ENCODE measurements around the gene RHPN2.

Gene RHPN2

GRCh38 chr19:32928806-32929205 lies 135.9 kb downstream of the RHPN2 start:
- Histone ChIP-seq H3K36me3 (replicated peaks) (peaks cover 14% of the 10 kb centered on the region), H3K27me3 (replicated peaks) (no peaks in the 10 kb centered on the region), H3K4me3 (ENCODE audit: low read depth, low read length) (no peak overlapping the region), H3K27ac (no peak overlapping the region)
- TF ChIP-seq CTCF (IDR thresholded peaks at IDR 0.05; ENCODE audit: low read depth, low read length, missing control alignments), result no peak
- no peak for DNase-seq
- in situ Hi-C loops (cut with HindIII; ENCODE audit: low pct_ligation_motif_present, low sequenced_read_pairs), result no loop called here

Measured in brain microvascular endothelial cell (primary cell).